SK-N-SH (cell line): Measurements from ENCODE around the gene TMEM255B. TPM values are rescaled to one million over a fixed set of nuclear protein-coding genes. Genes with fewer than 3 reads are reported as not detected.
"Not testable (repeated sequence)": the region's sequence is repeated elsewhere in the genome, so short reads cannot be mapped to it uniquely, and the experiment has no call there.

Source experiments
- CTCF ChIA-PET: fragments of 300-600, 350-600 bp; formaldehyde crosslinking; extraction: SDS; loops from one replicate; lab custom pipeline; 2021; lab: Yijun Ruan, JAX
- POLR2A ChIA-PET: fragments of 350-600 bp; sonication (Branson Sonifier 250); formaldehyde crosslinking; extraction: SDS; loops from one replicate; lab custom pipeline; 2020; ENCODE audit warnings: antibody characterized with exemption, inconsistent platforms; lab: Yijun Ruan, JAX
- DNase-seq: peaks from one replicate; pipeline ENCODE4 v3.0.0; 2012
- H2AFZ ChIP-seq: fragments of 200-600 bp; sonication (generic); 2 replicates; pipeline ENCODE4 v1.8.1; 2016; ENCODE audit warnings: antibody characterized with exemption, mild to moderate bottlenecking, low read depth
- H3F3A ChIP-seq: fragments of 200-600 bp; sonication (generic); replicated peaks from 2 replicates; pipeline ENCODE3; 2016; ENCODE audit warnings: antibody characterized with exemption, mild to moderate bottlenecking; ENCODE audit not compliant: insufficient read depth
- H3K27ac ChIP-seq, 2 experiments: fragments of 200-500 bp in 1 of 2; fragments of 200-600 bp in 1 of 2; sonication (Bioruptor generic) in 1 of 2; sonication (generic), shearing (Covaris generic) in 1 of 2; 2 replicates each; pipeline versions ENCODE4 v1.5.1 to v1.6.1; 2014 to 2016; ENCODE audit warnings: low read depth in 2 of 2, inconsistent platforms in 1 of 2, low read length in 1 of 2, mild to moderate bottlenecking in 1 of 2, mixed read lengths in 1 of 2
- H3K27me3 ChIP-seq: fragments of 200-600 bp; sonication (generic), shearing (Covaris generic); 2 replicates; pipeline ENCODE4 v1.6.1; 2016; ENCODE audit warnings: mixed run types; ENCODE audit not compliant: insufficient read depth
- H3K36me3 ChIP-seq, 2 experiments: fragments of 200-500 bp in 1 of 2; fragments of 200-600 bp in 1 of 2; sonication (Bioruptor generic) in 1 of 2; sonication (generic) in 1 of 2; replicated peaks in 1 of 2; 2 replicates each; pipeline versions ENCODE3 to v1.5.1; 2014 to 2016; ENCODE audit warnings: low read length in 1 of 2, mild to moderate bottlenecking in 1 of 2; ENCODE audit not compliant: insufficient read depth in 2 of 2, control insufficient read depth in 1 of 2
- H3K4me1 ChIP-seq, 2 experiments: fragments of 200-500 bp in 1 of 2; fragments of 200-600 bp in 1 of 2; sonication (Bioruptor generic) in 1 of 2; sonication (generic), shearing (Covaris generic) in 1 of 2; 2 replicates each; pipeline versions ENCODE4 v1.5.1 to v1.6.1; 2014 to 2016; ENCODE audit warnings: low read depth in 1 of 2, low read length in 1 of 2, mixed run types in 1 of 2; ENCODE audit not compliant: insufficient read depth in 2 of 2, control insufficient read depth in 1 of 2
- H3K4me2 ChIP-seq: fragments of 200-600 bp; sonication (generic), shearing (Covaris generic); 2 replicates; pipeline ENCODE4 v1.6.1; 2017; ENCODE audit warnings: mixed run types
- H3K4me3 ChIP-seq, 2 experiments: fragments of 200-500 bp in 1 of 2; fragments of 200-600 bp in 1 of 2; sonication (Bioruptor generic) in 1 of 2; sonication (generic), shearing (Covaris generic) in 1 of 2; 2 replicates each; pipeline versions ENCODE4 v1.5.1 to v1.8.1; 2014 to 2016; ENCODE audit warnings: low read depth in 2 of 2, inconsistent platforms in 1 of 2, low read length in 1 of 2, mild to moderate bottlenecking in 1 of 2, mixed read lengths in 1 of 2, moderate library complexity in 1 of 2
- H3K79me2 ChIP-seq: fragments of 200-600 bp; sonication (generic); 2 replicates; pipeline ENCODE4 v1.8.1; 2017; ENCODE audit warnings: mild to moderate bottlenecking; ENCODE audit not compliant: insufficient read depth
- H3K9ac ChIP-seq: fragments of 200-600 bp; sonication (generic); 2 replicates; pipeline ENCODE4 v1.6.1; 2017; ENCODE audit warnings: mixed run types
- H3K9me2 ChIP-seq: fragments of 200-600 bp; sonication (generic); 2 replicates; pipeline ENCODE4 v1.6.1; 2017; ENCODE audit warnings: mixed run types
- H3K9me3 ChIP-seq: fragments of 200-600 bp; sonication (generic); 2 replicates; pipeline ENCODE4 v1.6.1; 2017; ENCODE audit warnings: mixed run types, mild to moderate bottlenecking, moderate library complexity
- H4K20me1 ChIP-seq: fragments of 200-600 bp; sonication (generic); 2 replicates; pipeline ENCODE4 v1.6.1; 2017; ENCODE audit warnings: mild to moderate bottlenecking, mixed run types; ENCODE audit not compliant: insufficient read depth
- CHD2 ChIP-seq: fragments of 150-350 bp; IDR thresholded peaks from 2 replicates; pipeline ENCODE4 v1.6.1; 2018; ENCODE audit warnings: low read length; ENCODE audit not compliant: partially characterized antibody
- ELF1 ChIP-seq: IDR thresholded peaks from 2 replicates; pipeline ENCODE4 v1.4.0; 2012
- EP300 ChIP-seq, 2 experiments: IDR thresholded peaks; 2 replicates each; pipeline versions ENCODE4 v1.4.0 to v1.6.1; 2012; ENCODE audit warnings: borderline replicate concordance in 1 of 2, low read depth in 1 of 2, low read length in 1 of 2
- EZH2phosphoT487 ChIP-seq: fragments of 200-600 bp; sonication (generic); IDR thresholded peaks from 2 replicates; pipeline ENCODE4 v1.6.1; 2017; ENCODE audit warnings: low read depth, mixed run types, mild to moderate bottlenecking, antibody characterized with exemption, moderate library complexity, borderline replicate concordance
- FOSL2 ChIP-seq: IDR thresholded peaks from 2 replicates; pipeline ENCODE4 v1.4.0; 2012; ENCODE audit warnings: low read depth, mild to moderate bottlenecking, moderate library complexity, borderline replicate concordance
- FOXJ3 ChIP-seq: sonication (generic); formaldehyde crosslinking; IDR thresholded peaks from 2 replicates; pipeline ENCODE4 v1.5.1; 2020; ENCODE audit warnings: mild to moderate bottlenecking, missing genetic modification reagents
- GATA2 ChIP-seq: sonication (generic); formaldehyde crosslinking; IDR thresholded peaks from 2 replicates; pipeline ENCODE4 v1.5.0; 2020; ENCODE audit warnings: mild to moderate bottlenecking, missing genetic modification reagents
- JUND ChIP-seq: IDR thresholded peaks from 2 replicates; pipeline ENCODE4 v1.4.0; 2012
- MXI1 ChIP-seq: IDR thresholded peaks from 2 replicates; pipeline ENCODE4 v1.6.1; 2012; ENCODE audit warnings: mild to moderate bottlenecking, low read depth, low read length, improper control_type of control experiment
- NRF1 ChIP-seq: IDR thresholded peaks from 2 replicates; pipeline ENCODE4 v1.6.1; 2012; ENCODE audit warnings: low read depth, mild to moderate bottlenecking, low read length
- PBX3 ChIP-seq: IDR thresholded peaks from 2 replicates; pipeline ENCODE4; 2012
- POLR2AphosphoS5 ChIP-seq: IDR thresholded peaks from 2 replicates; pipeline ENCODE4 v1.6.1; 2012; ENCODE audit warnings: low read depth, low read length
- SMC3 ChIP-seq: IDR thresholded peaks from 2 replicates; pipeline ENCODE4 v1.6.1; 2012; ENCODE audit warnings: low read depth, low read length, improper control_type of control experiment
- TEAD4 ChIP-seq: IDR thresholded peaks from 2 replicates; pipeline ENCODE4 v1.4.0; 2012; ENCODE audit warnings: mild to moderate bottlenecking, borderline replicate concordance; ENCODE audit not compliant: insufficient read depth
- WGBS: methylation state at CpG from one replicate; pipeline ENCODE4 v1.1.6; 2017; ENCODE audit warnings: low lambda C conversion rate; 5-methylcytosine and 5-hydroxymethylcytosine counted together
- polyA plus RNA-seq, 3 experiments: library from polyadenylated mRNA; depleted of rRNA; stranded (reverse); fragments of >200 nt; gene quantifications; 2 replicates each; pipeline ENCODE4 v1.2.3, GENCODE V29; 2012
- TF ChIP-seq, protein P1 (sequence below): IDR thresholded peaks from 2 replicates; pipeline ENCODE4 v1.4.0; 2012; ENCODE audit warnings: low read depth

Gene TMEM255B
- polyA plus RNA-seq, 1 of the 3 experiments (the other 2 are of a cell fraction), result 14.8 TPM

DNA sequence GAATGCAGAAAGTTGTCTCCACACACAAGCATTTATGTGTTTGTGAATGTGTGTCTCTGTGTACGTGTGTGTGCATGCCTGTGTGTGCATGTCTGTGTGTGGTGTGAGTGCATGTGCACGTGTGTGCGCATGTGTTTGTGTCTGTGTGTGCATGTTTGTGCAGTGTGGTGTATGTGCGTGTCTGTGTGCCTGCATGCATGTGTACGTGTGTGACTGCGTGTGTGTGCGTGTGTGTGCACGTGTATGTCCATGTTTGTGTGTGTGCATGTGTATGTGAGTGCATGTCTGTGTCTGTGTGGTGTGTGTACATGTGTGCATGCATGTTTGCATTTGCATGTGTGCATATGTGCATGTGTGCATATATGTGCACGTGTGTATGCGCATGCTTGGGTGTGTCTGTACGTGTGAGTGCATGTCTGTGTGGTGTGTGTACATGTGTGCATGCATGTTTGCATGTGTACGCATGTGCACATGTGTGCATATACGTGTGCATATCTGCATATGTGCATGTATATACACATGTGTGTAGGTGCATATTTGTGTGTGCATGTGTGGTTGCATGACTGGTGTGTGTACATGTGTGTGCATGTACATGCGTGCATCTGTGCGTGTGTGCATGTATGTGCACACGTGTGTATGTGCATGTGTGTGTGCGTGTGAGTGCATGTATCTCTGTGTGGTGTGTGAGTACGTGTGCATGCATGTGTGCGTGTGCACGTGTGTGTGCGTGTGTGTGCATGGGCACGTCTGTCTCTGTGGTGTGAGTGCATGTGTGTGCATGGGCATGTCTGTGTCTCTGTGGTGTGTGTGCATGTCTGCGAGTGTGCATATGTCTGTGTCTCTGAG is 8.2 kb upstream of the TMEM255B start (continued):
- TF ChIP-seq PBX3, result no peak
- no peak for TF ChIP-seq NRF1
- no peak for TF ChIP-seq FOSL2
- no peak for TF ChIP-seq GATA2 (CRISPR knock-in tag)
- TF ChIP-seq CHD2, result no peak

DNA sequence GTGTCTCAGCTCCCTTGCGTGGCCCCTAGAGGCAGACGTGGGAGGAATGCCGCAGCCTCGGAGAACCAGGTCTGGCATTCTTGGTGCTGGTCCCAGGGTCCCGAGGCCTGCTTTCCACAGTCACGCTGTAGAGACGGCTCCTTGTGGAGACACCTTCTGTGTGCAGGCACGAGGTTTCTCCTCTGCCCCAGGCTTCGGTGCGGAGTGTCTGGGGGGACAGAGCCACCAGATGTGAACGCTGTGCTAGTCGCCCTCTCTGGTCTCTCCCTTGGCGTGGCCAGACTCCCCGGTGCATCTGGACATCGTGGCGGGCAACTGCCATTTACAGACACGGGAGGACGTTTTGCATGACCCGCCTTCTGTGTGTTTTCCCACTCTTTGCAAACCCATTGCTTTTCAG is 7.5 kb upstream of the TMEM255B start:
- Histone ChIP-seq H3K9me3 (no peaks in the 10 kb centered on the region), H3K27ac (no peak overlapping the region), H3K79me2 (no peaks in the 10 kb centered on the region), H3F3A (no peaks in the 10 kb centered on the region), H3K4me1 (peaks cover 0 to 16% of the 10 kb centered on the region in 2 experiments; a peak in 1 of 4 replicates), H2AFZ (no peak overlapping the region), H3K4me2 (no peak overlapping the region), H3K9me2 (no peaks in the 10 kb centered on the region), H3K9ac (no peak overlapping the region), H3K27me3 (no peaks in the 10 kb centered on the region), H3K4me3 (no peak overlapping the region), H3K36me3 (no peaks in the 10 kb centered on the region), H4K20me1 (no peaks in the 10 kb centered on the region)
- WGBS, result 86% methylated on average over 11 of the region's 19 CpGs
- POLR2A ChIA-PET, result no interaction called here
- DNase-seq, result no peak
- CTCF ChIA-PET, result no interaction called here
- TF ChIP-seq NRF1, result no peak
- TF ChIP-seq ELF1, result no peak
- TF ChIP-seq PBX3, result no peak
- no peak for TF ChIP-seq EP300 (IDR thresholded peaks at IDR 0.05; ENCODE audit: borderline replicate concordance in 1 of 2, low read depth in 1 of 2, low read length in 1 of 2)
- no peak for TF ChIP-seq FOXJ3 (CRISPR knock-in tag)
- TF ChIP-seq, protein P1, sequence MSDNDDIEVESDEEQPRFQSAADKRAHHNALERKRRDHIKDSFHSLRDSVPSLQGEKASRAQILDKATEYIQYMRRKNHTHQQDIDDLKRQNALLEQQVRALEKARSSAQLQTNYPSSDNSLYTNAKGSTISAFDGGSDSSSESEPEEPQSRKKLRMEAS, result no peak
- no peak for TF ChIP-seq MXI1
- TF ChIP-seq FOSL2, result no peak
- TF ChIP-seq GATA2 (CRISPR knock-in tag), result no peak
- no peak for TF ChIP-seq POLR2AphosphoS5
- no peak for TF ChIP-seq TEAD4
- TF ChIP-seq EZH2phosphoT487, result no peak
- TF ChIP-seq JUND, result no peak
- TF ChIP-seq SMC3, result no peak

GRCh38 chr13:113752211-113752986 is 6.6 kb upstream of the TMEM255B start:
- DNase-seq, H3K36me3 ChIP-seq, CTCF ChIA-PET: not testable (repeated sequence)

More at GRCh38 chr13:113752211-113752986, 6.6 kb upstream of the TMEM255B start:
- H4K20me1 ChIP-seq, H3K79me2 ChIP-seq, H3K9me2 ChIP-seq, H3F3A ChIP-seq, H3K9ac ChIP-seq, H3K4me2 ChIP-seq, POLR2A ChIA-PET, H2AFZ ChIP-seq, H3K4me1 ChIP-seq, H3K27ac ChIP-seq, H3K4me3 ChIP-seq, H3K9me3 ChIP-seq, H3K27me3 ChIP-seq: not testable (repeated sequence)
- WGBS, result 87% methylated on average over 37 of the region's 78 CpGs
